Activated T-cell treated with anti-CD3 and anti-CD28 coated beads, Interleukin-2, amount 50 U/mL, for 4 hours (primary cell): ENCODE results near the gene CCDC71. TPM values are rescaled to one million over a fixed set of nuclear protein-coding genes. Genes with fewer than 3 reads are reported as not detected.

Source experiments
- ATAC-seq, 2 donors: fragments of 200-7000 bp; cut with Tn5 transposase; one replicate each; pipeline ENCODE4 v1.10.0; 2021
- DNase-seq: peaks from one replicate; pipeline ENCODE4 v3.0.0-alpha.2; 2020
- H3K27me3 Mint-ChIP-seq: one replicate; pipeline ENCODE4 v1.8.0; 2021; ENCODE audit warnings: low read depth, mixed read lengths
- H3K36me3 Mint-ChIP-seq: one replicate; pipeline ENCODE4 v1.8.0; 2022; ENCODE audit warnings: mixed read lengths; ENCODE audit not compliant: insufficient read depth
- H3K4me1 Mint-ChIP-seq: one replicate; pipeline ENCODE4 v1.8.0; 2021; ENCODE audit warnings: low read depth, mixed read lengths
- H3K4me3 Mint-ChIP-seq: one replicate; pipeline ENCODE4 v1.8.0; 2021; ENCODE audit warnings: mild to moderate bottlenecking, moderate library complexity, mixed read lengths
- H3K9me3 Mint-ChIP-seq: one replicate; pipeline ENCODE4 v1.8.0; 2021; ENCODE audit warnings: mixed read lengths
- total RNA-seq, 3 donors: library from RNA; stranded (reverse); gene quantifications; one replicate each; pipeline ENCODE4 v1.2.1, GENCODE V29; 2021

The CCDC71 gene
- total RNA-seq, 3 donors from 2014 or later: 24.8 to 29.2 (median 27.0) TPM

- ATAC-seq (no peak), DNase-seq (no peak)
- peaks cover 16% of the 10 kb centered on the region for H3K36me3 Mint-ChIP-seq
- H3K4me3 Mint-ChIP-seq: no peak overlapping the region
- no peaks in the 10 kb centered on the region for H3K9me3 Mint-ChIP-seq
- no peaks in the 10 kb centered on the region for H3K27me3 Mint-ChIP-seq
- peaks cover 17% of the 10 kb centered on the region for H3K4me1 Mint-ChIP-seq
Measured at GRCh38 chr3:49161197-49161596, 4.9 kb downstream of the CCDC71 start.

- H3K9me3 Mint-ChIP-seq: no peaks in the 10 kb centered on the region
- H3K27me3 Mint-ChIP-seq: no peaks in the 10 kb centered on the region
- ATAC-seq: no peak
- DNase-seq: no peak
- H3K4me3 Mint-ChIP-seq: no peak overlapping the region
- peaks cover 3% of the 10 kb centered on the region for H3K4me1 Mint-ChIP-seq
- H3K36me3 Mint-ChIP-seq: peaks cover 9% of the 10 kb centered on the region
Measured at GRCh38 chr3:49158792-49159191, 7.3 kb downstream of the CCDC71 start.

GRCh38 chr3:49158103-49158709 is 7.9 kb downstream of the CCDC71 start:
- Mint-ChIP-seq H3K4me3 (no peak overlapping the region), H3K27me3 (no peaks in the 10 kb centered on the region), H3K36me3 (peaks cover 5% of the 10 kb centered on the region), H3K4me1 (peaks cover 1% of the 10 kb centered on the region), H3K9me3 (no peaks in the 10 kb centered on the region)
- ATAC-seq (peak; percentile 65 to 74), DNase-seq (peak; percentile 54)

GRCh38 chr3:49157289-49157688 is 8.8 kb downstream of the CCDC71 start:
- Mint-ChIP-seq H3K9me3 (no peaks in the 10 kb centered on the region), H3K27me3 (no peaks in the 10 kb centered on the region), H3K36me3 (no peaks in the 10 kb centered on the region), H3K4me3 (no peak overlapping the region), H3K4me1 (peaks cover 1% of the 10 kb centered on the region)
- peak in 1 of 2 donors; percentile 32 for ATAC-seq
- no peak for DNase-seq

- no peaks in the 10 kb centered on the region for H3K4me1 Mint-ChIP-seq
- no peaks in the 10 kb centered on the region for H3K9me3 Mint-ChIP-seq
- DNase-seq (no peak), ATAC-seq (no peak)
- no peaks in the 10 kb centered on the region for H3K36me3 Mint-ChIP-seq
- no peaks in the 10 kb centered on the region for H3K27me3 Mint-ChIP-seq
- H3K4me3 Mint-ChIP-seq: no peak overlapping the region
Measured at GRCh38 chr3:49153349-49153912, 12.7 kb downstream of the CCDC71 start.

- Mint-ChIP-seq H3K9me3 (no peaks in the 10 kb centered on the region), H3K27me3 (no peaks in the 10 kb centered on the region), H3K4me1 (no peaks in the 10 kb centered on the region), H3K4me3 (no peak overlapping the region), H3K36me3 (no peaks in the 10 kb centered on the region)
- DNase-seq: no peak
- ATAC-seq: no peak
Measured at GRCh38 chr3:49151610-49152009, 14.5 kb downstream of the CCDC71 start.

- Mint-ChIP-seq H3K4me3 (no peak overlapping the region), H3K27me3 (no peaks in the 10 kb centered on the region), H3K4me1 (no peaks in the 10 kb centered on the region), H3K9me3 (no peaks in the 10 kb centered on the region), H3K36me3 (no peaks in the 10 kb centered on the region)
- no peak for DNase-seq
- ATAC-seq: no peak
Measured at GRCh38 chr3:49148159-49148558, 18.0 kb downstream of the CCDC71 start.

GRCh38 chr3:49140080-49140479 is 26.1 kb downstream of the CCDC71 start:
- H3K9me3 Mint-ChIP-seq: no peaks in the 10 kb centered on the region
- H3K4me1 Mint-ChIP-seq: no peaks in the 10 kb centered on the region
- DNase-seq (no peak), ATAC-seq (no peak)
- H3K27me3 Mint-ChIP-seq: peaks cover 17% of the 10 kb centered on the region
- no peak overlapping the region for H3K4me3 Mint-ChIP-seq
- no peaks in the 10 kb centered on the region for H3K36me3 Mint-ChIP-seq

- H3K27me3 Mint-ChIP-seq: peaks cover 37% of the 10 kb centered on the region
- no peaks in the 10 kb centered on the region for H3K4me1 Mint-ChIP-seq
- no peaks in the 10 kb centered on the region for H3K36me3 Mint-ChIP-seq
- H3K9me3 Mint-ChIP-seq: no peaks in the 10 kb centered on the region
- no peak for DNase-seq
- no peak overlapping the region for H3K4me3 Mint-ChIP-seq
- no peak for ATAC-seq
Measured at GRCh38 chr3:49135499-49135898, 30.6 kb downstream of the CCDC71 start.

GRCh38 chr3:49134471-49135265 is 31.5 kb downstream of the CCDC71 start:
- Mint-ChIP-seq H3K9me3 (no peaks in the 10 kb centered on the region), H3K4me1 (no peaks in the 10 kb centered on the region), H3K36me3 (no peaks in the 10 kb centered on the region), H3K27me3 (peaks cover 35% of the 10 kb centered on the region), H3K4me3 (no peak overlapping the region)
- DNase-seq (no peak), ATAC-seq (no peak)

GRCh38 chr3:49133226-49133951 is 32.7 kb downstream of the CCDC71 start:
- Mint-ChIP-seq H3K4me1 (no peaks in the 10 kb centered on the region), H3K27me3 (peaks cover 35% of the 10 kb centered on the region), H3K4me3 (no peak overlapping the region), H3K36me3 (no peaks in the 10 kb centered on the region), H3K9me3 (no peaks in the 10 kb centered on the region)
- DNase-seq (no peak), ATAC-seq (no peak)

GRCh38 chr3:49132437-49133225 is 33.5 kb downstream of the CCDC71 start, which contains the start of gene LAMB2:
TSS of gene LAMB2 (minus strand) at chr3:49133050. CDS start at chr3:49132867, 183 bp downstream.
- H3K4me3 Mint-ChIP-seq: no peak within 1 kb of the TSS
- DNase-seq: no peak
- H3K36me3 Mint-ChIP-seq: no peaks in the 10 kb centered on the region
- ATAC-seq: no peak
- no peaks in the 10 kb centered on the region for H3K9me3 Mint-ChIP-seq
- no peaks in the 10 kb centered on the region for H3K4me1 Mint-ChIP-seq
- peaks cover 33% of the 10 kb centered on the region for H3K27me3 Mint-ChIP-seq

GRCh38 chr3:49132073-49132436 is 34.1 kb downstream of the CCDC71 start:
- Mint-ChIP-seq H3K9me3 (no peaks in the 10 kb centered on the region), H3K4me3 (no peak overlapping the region), H3K4me1 (no peaks in the 10 kb centered on the region), H3K27me3 (peaks cover 31% of the 10 kb centered on the region), H3K36me3 (no peaks in the 10 kb centered on the region)
- DNase-seq (no peak), ATAC-seq (no peak)

GRCh38 chr3:49131576-49131975 is 34.6 kb downstream of the CCDC71 start:
- Mint-ChIP-seq H3K9me3 (no peaks in the 10 kb centered on the region), H3K4me1 (no peaks in the 10 kb centered on the region), H3K27me3 (peaks cover 31% of the 10 kb centered on the region), H3K4me3 (no peak overlapping the region), H3K36me3 (no peaks in the 10 kb centered on the region)
- DNase-seq (no peak), ATAC-seq (no peak)
